SK-N-SH (cell line): Measurements from ENCODE around the gene XXYLT1.

Source experiments
- CTCF ChIP-seq: fragments of 200-600 bp; sonication (generic); IDR thresholded peaks from 2 replicates; pipeline ENCODE4 v1.6.1; 2017; ENCODE audit warnings: antibody characterized with exemption, mild to moderate bottlenecking, moderate library complexity
- EZH2phosphoT487 ChIP-seq: fragments of 200-600 bp; sonication (generic); IDR thresholded peaks from 2 replicates; pipeline ENCODE4 v1.6.1; 2017; ENCODE audit warnings: low read depth, mixed run types, mild to moderate bottlenecking, antibody characterized with exemption, moderate library complexity, borderline replicate concordance
- FOXJ3 ChIP-seq: sonication (generic); formaldehyde crosslinking; IDR thresholded peaks from 2 replicates; pipeline ENCODE4 v1.5.1; 2020; ENCODE audit warnings: mild to moderate bottlenecking, missing genetic modification reagents
- FOXM1 ChIP-seq: IDR thresholded peaks from 2 replicates; pipeline ENCODE4 v1.4.0; 2012; ENCODE audit warnings: low read depth, mild to moderate bottlenecking
- POLR2AphosphoS5 ChIP-seq: IDR thresholded peaks from 2 replicates; pipeline ENCODE4 v1.6.1; 2012; ENCODE audit warnings: low read depth, low read length
- SIN3A ChIP-seq: IDR thresholded peaks from 2 replicates; pipeline ENCODE4 v1.6.1; 2012; ENCODE audit warnings: low read depth, mild to moderate bottlenecking, low read length, moderate library complexity, borderline replicate concordance
- USF1 ChIP-seq: IDR thresholded peaks from 2 replicates; pipeline ENCODE4 v1.4.0; 2012; ENCODE audit warnings: low read depth, borderline replicate concordance
- TF ChIP-seq, protein P1 (sequence below): IDR thresholded peaks from 2 replicates; pipeline ENCODE4 v1.6.1; 2012; ENCODE audit warnings: mild to moderate bottlenecking, low read depth, low read length, moderate library complexity

DNA sequence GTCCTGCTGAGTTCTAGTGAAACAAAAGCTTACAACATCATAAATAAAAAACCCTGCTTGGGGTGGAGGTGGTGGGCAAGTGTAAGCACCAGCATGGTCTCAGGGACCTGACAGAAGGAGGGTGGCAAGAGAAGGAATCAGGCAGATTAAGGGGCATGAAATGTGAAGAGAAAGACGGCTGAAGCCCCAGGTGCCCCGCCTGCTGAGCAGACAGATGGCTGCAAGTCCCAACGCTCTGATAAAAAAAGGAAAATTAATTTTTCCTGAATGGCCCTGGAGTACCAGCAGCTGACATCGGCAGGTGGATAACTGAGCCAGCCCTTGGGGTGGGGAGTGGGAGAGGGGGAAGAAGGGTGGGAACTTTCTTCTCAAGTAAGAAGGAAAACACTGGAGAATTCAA, 137.9 kb downstream of the XXYLT1 start:
- TF ChIP-seq USF1 (no peak), POLR2AphosphoS5 (no peak), FOXJ3 (CRISPR knock-in tag) (no peak), CTCF (no peak), SIN3A (no peak), EZH2phosphoT487 (no peak), FOXM1 (no peak)
- TF ChIP-seq, protein P1, sequence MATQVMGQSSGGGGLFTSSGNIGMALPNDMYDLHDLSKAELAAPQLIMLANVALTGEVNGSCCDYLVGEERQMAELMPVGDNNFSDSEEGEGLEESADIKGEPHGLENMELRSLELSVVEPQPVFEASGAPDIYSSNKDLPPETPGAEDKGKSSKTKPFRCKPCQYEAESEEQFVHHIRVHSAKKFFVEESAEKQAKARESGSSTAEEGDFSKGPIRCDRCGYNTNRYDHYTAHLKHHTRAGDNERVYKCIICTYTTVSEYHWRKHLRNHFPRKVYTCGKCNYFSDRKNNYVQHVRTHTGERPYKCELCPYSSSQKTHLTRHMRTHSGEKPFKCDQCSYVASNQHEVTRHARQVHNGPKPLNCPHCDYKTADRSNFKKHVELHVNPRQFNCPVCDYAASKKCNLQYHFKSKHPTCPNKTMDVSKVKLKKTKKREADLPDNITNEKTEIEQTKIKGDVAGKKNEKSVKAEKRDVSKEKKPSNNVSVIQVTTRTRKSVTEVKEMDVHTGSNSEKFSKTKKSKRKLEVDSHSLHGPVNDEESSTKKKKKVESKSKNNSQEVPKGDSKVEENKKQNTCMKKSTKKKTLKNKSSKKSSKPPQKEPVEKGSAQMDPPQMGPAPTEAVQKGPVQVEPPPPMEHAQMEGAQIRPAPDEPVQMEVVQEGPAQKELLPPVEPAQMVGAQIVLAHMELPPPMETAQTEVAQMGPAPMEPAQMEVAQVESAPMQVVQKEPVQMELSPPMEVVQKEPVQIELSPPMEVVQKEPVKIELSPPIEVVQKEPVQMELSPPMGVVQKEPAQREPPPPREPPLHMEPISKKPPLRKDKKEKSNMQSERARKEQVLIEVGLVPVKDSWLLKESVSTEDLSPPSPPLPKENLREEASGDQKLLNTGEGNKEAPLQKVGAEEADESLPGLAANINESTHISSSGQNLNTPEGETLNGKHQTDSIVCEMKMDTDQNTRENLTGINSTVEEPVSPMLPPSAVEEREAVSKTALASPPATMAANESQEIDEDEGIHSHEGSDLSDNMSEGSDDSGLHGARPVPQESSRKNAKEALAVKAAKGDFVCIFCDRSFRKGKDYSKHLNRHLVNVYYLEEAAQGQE, result no peak
